Astrocyte (in vitro differentiated cells and primary cell): ENCODE measurements around the gene NFIA. TPM values are rescaled to one million over a fixed set of nuclear protein-coding genes. Genes with fewer than 3 reads are reported as not detected.

Experiments
- DNase-seq: peaks from one replicate; pipeline ENCODE4 v3.0.0-alpha.2; 2010; ENCODE audit warnings: low read depth
- FAIRE-seq: peaks from 2 replicates; lab custom pipeline; 2011; peaks lifted over from hg19 to GRCh38; lab: Jason Lieb, UNC
- H2AFZ ChIP-seq: 2 replicates; pipeline ENCODE4 v1.6.0; 2012; ENCODE audit warnings: low read depth, low read length, inconsistent platforms
- H3K27ac ChIP-seq: 2 replicates; pipeline ENCODE4 v1.5.1; 2011; ENCODE audit warnings: low read depth, low read length, inconsistent platforms
- H3K27me3 ChIP-seq: 2 replicates; pipeline ENCODE4 v1.6.0; 2011; ENCODE audit warnings: low read length, inconsistent platforms; ENCODE audit not compliant: insufficient read depth
- H3K36me3 ChIP-seq: 2 replicates; pipeline ENCODE4 v1.5.1; 2011; ENCODE audit warnings: low read length, inconsistent platforms; ENCODE audit not compliant: insufficient read depth
- H3K4me1 ChIP-seq: 2 replicates; pipeline ENCODE4 v1.5.1; 2011; ENCODE audit warnings: low read length, inconsistent platforms; ENCODE audit not compliant: insufficient read depth
- H3K4me2 ChIP-seq: 2 replicates; pipeline ENCODE4 v1.6.0; 2012; ENCODE audit warnings: low read length, inconsistent platforms
- H3K4me3 ChIP-seq: 2 replicates; pipeline ENCODE4 v1.5.1; 2011; ENCODE audit warnings: low read depth, mild to moderate bottlenecking, low read length, inconsistent platforms; ENCODE audit not compliant: insufficient read depth
- H3K79me2 ChIP-seq: 2 replicates; pipeline ENCODE4 v1.6.0; 2012; ENCODE audit warnings: mild to moderate bottlenecking, low read length, inconsistent platforms; ENCODE audit not compliant: insufficient read depth
- H3K9ac ChIP-seq: 2 replicates; pipeline ENCODE4 v1.6.0; 2012; ENCODE audit warnings: mild to moderate bottlenecking, low read length, inconsistent platforms
- H3K9me3 ChIP-seq: 2 replicates; pipeline ENCODE4 v1.5.1; 2012; ENCODE audit warnings: low read depth, mild to moderate bottlenecking, low read length, inconsistent platforms; ENCODE audit not compliant: insufficient read depth
- H4K20me1 ChIP-seq: 2 replicates; pipeline ENCODE4 v1.6.0; 2012; ENCODE audit warnings: low read length, inconsistent platforms; ENCODE audit not compliant: insufficient read depth
- H3K27ac Mint-ChIP-seq: one replicate; pipeline ENCODE4 v1.8.0; 2021; ENCODE audit warnings: mild to moderate bottlenecking, mixed read lengths; ENCODE audit not compliant: unreplicated experiment
- H3K27me3 Mint-ChIP-seq: one replicate; pipeline ENCODE4 v1.8.0; 2021; ENCODE audit warnings: low read depth, mixed read lengths; ENCODE audit not compliant: unreplicated experiment
- H3K36me3 Mint-ChIP-seq: one replicate; pipeline ENCODE4 v1.8.0; 2021; ENCODE audit warnings: low read depth, mixed read lengths; ENCODE audit not compliant: unreplicated experiment
- H3K4me1 Mint-ChIP-seq: one replicate; pipeline ENCODE4 v1.8.0; 2021; ENCODE audit warnings: low read depth, mixed read lengths; ENCODE audit not compliant: unreplicated experiment
- H3K4me3 Mint-ChIP-seq: one replicate; pipeline ENCODE4 v1.8.0; 2021; ENCODE audit warnings: mild to moderate bottlenecking, moderate library complexity, mixed read lengths; ENCODE audit not compliant: unreplicated experiment
- H3K9me3 Mint-ChIP-seq: one replicate; pipeline ENCODE4 v1.8.0; 2021; ENCODE audit warnings: mild to moderate bottlenecking, mixed read lengths; ENCODE audit not compliant: unreplicated experiment
- EZH2 ChIP-seq: IDR thresholded peaks from 2 replicates; pipeline ENCODE4 v1.6.1; 2012; ENCODE audit warnings: mild to moderate bottlenecking, low read length, inconsistent platforms; ENCODE audit not compliant: insufficient read depth
- total RNA-seq: library from RNA; stranded (reverse); gene quantifications from 2 replicates; pipeline ENCODE4 v1.2.1, GENCODE V29; 2021
- TF ChIP-seq, protein P1 (sequence below): IDR thresholded peaks from 2 replicates; pipeline ENCODE4 v1.5.1; 2011; ENCODE audit warnings: low read depth, mild to moderate bottlenecking, inconsistent platforms, low read length, moderate library complexity; ENCODE audit not compliant: insufficient read depth

The NFIA gene
- total RNA-seq, 1 donor from 2014 or later, result 4.6 TPM

GRCh38 chr1:61088163-61088974 lies 6.0 kb downstream of the NFIA start:
- H3K36me3 Mint-ChIP-seq, result peaks cover 3% of the 10 kb centered on the region
- no peaks in the 10 kb centered on the region for H3K4me1 ChIP-seq
- H4K20me1 ChIP-seq, result no peaks in the 10 kb centered on the region
- DNase-seq (no peak), FAIRE-seq (no peak)
- H3K9ac ChIP-seq, result no peak overlapping the region
- no peak for TF ChIP-seq EZH2
- TF ChIP-seq, protein P1, sequence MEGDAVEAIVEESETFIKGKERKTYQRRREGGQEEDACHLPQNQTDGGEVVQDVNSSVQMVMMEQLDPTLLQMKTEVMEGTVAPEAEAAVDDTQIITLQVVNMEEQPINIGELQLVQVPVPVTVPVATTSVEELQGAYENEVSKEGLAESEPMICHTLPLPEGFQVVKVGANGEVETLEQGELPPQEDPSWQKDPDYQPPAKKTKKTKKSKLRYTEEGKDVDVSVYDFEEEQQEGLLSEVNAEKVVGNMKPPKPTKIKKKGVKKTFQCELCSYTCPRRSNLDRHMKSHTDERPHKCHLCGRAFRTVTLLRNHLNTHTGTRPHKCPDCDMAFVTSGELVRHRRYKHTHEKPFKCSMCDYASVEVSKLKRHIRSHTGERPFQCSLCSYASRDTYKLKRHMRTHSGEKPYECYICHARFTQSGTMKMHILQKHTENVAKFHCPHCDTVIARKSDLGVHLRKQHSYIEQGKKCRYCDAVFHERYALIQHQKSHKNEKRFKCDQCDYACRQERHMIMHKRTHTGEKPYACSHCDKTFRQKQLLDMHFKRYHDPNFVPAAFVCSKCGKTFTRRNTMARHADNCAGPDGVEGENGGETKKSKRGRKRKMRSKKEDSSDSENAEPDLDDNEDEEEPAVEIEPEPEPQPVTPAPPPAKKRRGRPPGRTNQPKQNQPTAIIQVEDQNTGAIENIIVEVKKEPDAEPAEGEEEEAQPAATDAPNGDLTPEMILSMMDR, result no peak
- H3K27ac ChIP-seq, result no peak overlapping the region
- no peaks in the 10 kb centered on the region for H3K9me3 Mint-ChIP-seq
- H3K36me3 ChIP-seq, result no peaks in the 10 kb centered on the region
- H3K79me2 ChIP-seq, result peaks cover 14% of the 10 kb centered on the region
- H3K4me3 ChIP-seq, result no peak overlapping the region
- no peak overlapping the region for H3K4me3 Mint-ChIP-seq
- H3K27me3 ChIP-seq, result no peaks in the 10 kb centered on the region
- H3K9me3 ChIP-seq, result no peaks in the 10 kb centered on the region
- H3K27ac Mint-ChIP-seq, result no peak overlapping the region
- H2AFZ ChIP-seq, result no peak overlapping the region
- H3K4me1 Mint-ChIP-seq, result no peaks in the 10 kb centered on the region
- H3K4me2 ChIP-seq, result peak overlapping the region; percentile 51
- peaks cover 16% of the 10 kb centered on the region for H3K27me3 Mint-ChIP-seq

- Histone ChIP-seq H3K4me3 (no peak overlapping the region), H2AFZ (no peak overlapping the region), H3K9me3 (no peaks in the 10 kb centered on the region), H3K4me1 (no peaks in the 10 kb centered on the region), H3K9ac (no peak overlapping the region), H3K79me2 (peaks cover 14% of the 10 kb centered on the region), H3K36me3 (no peaks in the 10 kb centered on the region), H3K27ac (no peak overlapping the region), H3K4me2 (no peak overlapping the region), H4K20me1 (no peaks in the 10 kb centered on the region), H3K27me3 (no peaks in the 10 kb centered on the region)
- Mint-ChIP-seq H3K27me3 (peaks cover 17% of the 10 kb centered on the region), H3K4me1 (peaks cover 8% of the 10 kb centered on the region), H3K27ac (no peak overlapping the region), H3K9me3 (no peaks in the 10 kb centered on the region), H3K4me3 (no peak overlapping the region), H3K36me3 (peaks cover 3% of the 10 kb centered on the region)
- no peak for DNase-seq
- no peak for FAIRE-seq
- TF ChIP-seq, protein P1, result no peak
Observed at GRCh38 chr1:61089338-61089737, 7.0 kb downstream of the NFIA start.

DNA sequence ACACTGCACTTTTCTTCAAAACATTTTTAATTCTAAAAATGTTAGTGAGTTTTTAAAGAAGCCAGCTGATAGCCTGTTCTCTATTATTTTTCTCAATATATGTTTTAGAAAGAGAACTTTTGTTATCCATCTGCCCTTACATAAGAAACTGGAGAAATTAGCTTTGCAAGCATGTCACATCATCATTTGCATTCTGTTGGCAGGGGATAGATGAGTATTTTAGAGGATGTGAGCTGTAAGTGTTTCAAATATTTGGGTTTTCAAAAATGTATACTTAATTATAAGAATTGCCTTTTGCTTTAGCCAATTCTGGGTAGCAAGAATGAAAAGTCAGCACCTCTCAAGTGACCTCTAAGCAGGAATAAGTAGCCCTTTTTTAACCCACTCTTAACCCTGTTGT lies 7.4 kb downstream of the NFIA start:
- no peak for DNase-seq
- Mint-ChIP-seq H3K4me3 (no peak overlapping the region), H3K4me1 (peaks cover 8% of the 10 kb centered on the region), H3K27ac (no peak overlapping the region), H3K27me3 (peaks cover 18% of the 10 kb centered on the region), H3K36me3 (peaks cover 3% of the 10 kb centered on the region), H3K9me3 (no peaks in the 10 kb centered on the region)
- Histone ChIP-seq H3K79me2 (peaks cover 10% of the 10 kb centered on the region), H3K9me3 (no peaks in the 10 kb centered on the region), H3K27ac (no peak overlapping the region), H3K4me3 (no peak overlapping the region), H2AFZ (no peak overlapping the region), H3K36me3 (no peaks in the 10 kb centered on the region), H3K4me1 (no peaks in the 10 kb centered on the region), H3K9ac (no peak overlapping the region), H3K27me3 (no peaks in the 10 kb centered on the region), H4K20me1 (no peaks in the 10 kb centered on the region), H3K4me2 (no peak overlapping the region)
- no peak for FAIRE-seq
- TF ChIP-seq, protein P1, result no peak
- no peak for TF ChIP-seq EZH2
